Stimulated activated naive CD4-positive, alpha-beta T cell (primary cell): ENCODE results near the gene MBP.

Experiments used
- DNase-seq, 6 experiments: peaks; one replicate each; lab custom pipeline; 2025; lab: John Stamatoyannopoulos, UW

The MBP gene

DNA sequence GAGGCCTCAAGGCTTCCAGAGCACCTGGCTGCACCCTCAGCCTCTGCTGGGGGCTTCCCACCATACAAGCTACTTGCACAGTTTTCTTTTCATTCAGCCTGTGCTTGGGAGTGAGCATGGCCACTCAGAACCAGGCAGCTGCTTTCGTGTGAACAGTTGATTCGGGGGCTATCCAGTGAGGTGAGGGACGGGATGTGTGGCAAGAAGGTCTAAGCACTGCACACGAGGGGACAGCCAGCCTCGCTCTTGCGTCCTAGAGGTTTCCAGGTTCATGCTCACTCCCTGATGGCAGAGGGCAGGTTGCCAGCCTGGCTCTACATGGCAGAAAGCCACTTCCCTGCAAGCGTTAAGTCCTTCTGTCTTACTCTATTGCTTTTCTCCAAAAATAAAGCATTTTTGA, 146.2 kb downstream of the MBP start:
- no peak for DNase-seq

- no peak for DNase-seq
Measured at GRCh38 chr18:76985951-76986236, 146.7 kb downstream of the MBP start.

DNA sequence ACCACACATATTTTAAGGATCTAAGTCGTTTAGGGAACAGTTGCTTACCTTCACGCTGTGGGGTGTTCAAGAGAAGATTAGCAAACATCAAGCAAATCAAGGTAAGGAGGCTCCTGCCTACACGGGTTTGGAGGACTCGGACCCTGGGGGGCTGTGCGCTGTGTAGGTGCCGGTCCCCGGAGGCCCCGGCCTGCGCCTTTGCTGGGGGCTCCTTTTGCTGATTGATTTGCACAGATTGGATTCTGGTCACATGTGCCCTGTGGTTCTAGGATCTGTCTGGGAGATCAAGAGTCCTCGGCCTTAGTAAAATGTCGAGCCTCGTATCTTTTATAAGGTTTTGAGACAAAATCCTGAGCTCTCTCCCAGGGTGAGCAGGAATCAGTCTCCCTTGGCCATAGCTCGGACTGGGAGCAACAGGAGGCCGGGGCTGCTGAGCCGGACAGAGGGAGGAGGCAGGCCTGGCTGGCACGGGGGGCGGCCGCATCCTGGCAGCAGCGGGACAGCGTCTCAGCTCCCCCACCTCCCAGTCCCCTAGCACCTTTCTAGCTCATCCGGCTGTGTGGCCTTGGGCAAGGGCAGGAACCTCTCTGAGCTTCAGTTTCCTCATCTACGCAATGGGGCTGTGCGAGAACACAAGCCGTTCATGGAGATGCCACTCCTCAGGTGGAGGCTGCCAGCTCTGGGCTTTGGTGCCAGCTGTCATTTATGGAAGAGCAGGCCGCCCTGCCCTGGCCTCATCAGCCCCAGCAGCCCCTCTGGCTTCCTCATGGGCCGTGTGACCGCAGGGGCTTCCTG, 147.2 kb downstream of the MBP start:
- DNase-seq, result no peak

- DNase-seq, result no peak
Measured at GRCh38 chr18:76984193-76985155, 148.1 kb downstream of the MBP start.

- no peak for DNase-seq
Measured at GRCh38 chr18:76983613-76984051, 149.0 kb downstream of the MBP start.

GRCh38 chr18:76982841-76983583, 149.6 kb downstream of the MBP start:
- peak; percentile 64 to 85 (median 76) for DNase-seq

DNA sequence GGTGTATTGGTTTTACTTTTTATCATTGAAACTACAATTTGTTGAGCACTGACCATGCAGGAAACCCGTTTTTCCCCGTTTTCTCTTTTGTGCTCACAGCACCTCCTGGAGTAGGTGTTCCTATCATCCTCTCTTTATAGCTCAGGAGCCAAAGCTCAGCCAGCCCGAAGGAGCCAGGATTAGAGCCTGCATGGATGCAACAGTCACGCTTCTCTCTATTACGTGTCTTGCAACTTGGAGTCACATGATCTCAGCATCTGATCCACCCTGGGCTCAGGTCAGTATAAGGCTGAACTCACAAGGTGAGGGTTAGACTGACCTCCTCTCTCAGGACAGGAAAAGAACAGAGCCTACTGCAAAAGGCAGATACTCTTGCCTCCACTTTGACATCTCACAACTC, 150.5 kb downstream of the MBP start:
- DNase-seq, result no peak

GRCh38 chr18:76981396-76981968, 151.1 kb downstream of the MBP start:
- no peak for DNase-seq

DNA sequence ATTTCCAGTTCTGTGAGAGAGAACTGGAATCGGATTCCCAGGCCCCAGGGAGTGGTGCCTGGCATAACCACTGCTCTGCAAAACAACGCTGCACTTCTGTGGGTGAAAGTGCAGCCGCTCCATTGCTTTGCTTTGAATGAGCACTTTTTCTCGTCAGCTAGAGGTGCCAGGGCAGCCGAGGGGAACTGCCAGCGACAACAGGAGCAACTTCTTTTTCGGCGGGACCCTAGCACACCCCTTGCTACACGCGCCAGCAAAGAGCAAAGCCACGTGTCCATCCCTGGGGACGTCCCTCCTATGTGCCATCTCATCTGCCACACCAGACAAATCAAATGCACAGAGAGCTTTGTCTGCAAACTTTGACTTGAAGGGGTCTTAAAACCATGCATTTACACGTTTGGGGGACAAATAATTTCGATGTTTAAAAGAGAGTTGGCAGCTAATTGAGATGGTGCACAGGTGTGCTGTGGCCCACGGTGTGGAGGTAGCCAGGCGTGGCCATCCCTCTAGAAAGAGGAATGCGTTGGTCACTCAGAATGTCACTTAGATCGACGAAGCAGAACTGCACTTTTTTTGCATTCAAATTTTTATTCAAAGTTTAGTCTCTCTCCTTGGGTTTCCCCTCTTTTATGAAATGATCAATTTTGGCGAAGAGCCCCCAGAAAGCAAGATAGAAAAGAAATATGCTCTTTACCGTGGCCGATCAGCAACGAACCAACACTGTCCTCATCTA, 151.8 kb downstream of the MBP start:
- no peak for DNase-seq

DNA sequence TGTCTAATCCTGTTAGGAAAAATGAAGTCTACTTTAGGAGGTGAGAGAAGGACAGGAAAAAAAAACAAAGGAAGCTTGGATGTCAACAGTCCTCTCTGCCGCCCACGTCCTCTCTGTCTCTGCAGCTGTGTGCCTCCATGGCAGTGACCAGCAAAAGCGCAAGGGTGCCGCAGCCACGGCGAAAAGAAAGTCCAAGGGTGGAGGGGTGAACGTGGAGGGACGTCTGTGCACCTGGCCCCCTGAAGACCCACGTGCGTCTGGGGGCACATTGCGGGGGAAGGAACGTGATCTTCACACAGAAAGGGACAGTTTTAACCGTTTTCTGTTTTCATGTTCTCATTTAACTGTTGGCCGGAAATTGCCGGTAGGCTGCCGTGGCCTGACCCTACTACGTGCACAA, 152.7 kb downstream of the MBP start:
- DNase-seq, result no peak

DNA sequence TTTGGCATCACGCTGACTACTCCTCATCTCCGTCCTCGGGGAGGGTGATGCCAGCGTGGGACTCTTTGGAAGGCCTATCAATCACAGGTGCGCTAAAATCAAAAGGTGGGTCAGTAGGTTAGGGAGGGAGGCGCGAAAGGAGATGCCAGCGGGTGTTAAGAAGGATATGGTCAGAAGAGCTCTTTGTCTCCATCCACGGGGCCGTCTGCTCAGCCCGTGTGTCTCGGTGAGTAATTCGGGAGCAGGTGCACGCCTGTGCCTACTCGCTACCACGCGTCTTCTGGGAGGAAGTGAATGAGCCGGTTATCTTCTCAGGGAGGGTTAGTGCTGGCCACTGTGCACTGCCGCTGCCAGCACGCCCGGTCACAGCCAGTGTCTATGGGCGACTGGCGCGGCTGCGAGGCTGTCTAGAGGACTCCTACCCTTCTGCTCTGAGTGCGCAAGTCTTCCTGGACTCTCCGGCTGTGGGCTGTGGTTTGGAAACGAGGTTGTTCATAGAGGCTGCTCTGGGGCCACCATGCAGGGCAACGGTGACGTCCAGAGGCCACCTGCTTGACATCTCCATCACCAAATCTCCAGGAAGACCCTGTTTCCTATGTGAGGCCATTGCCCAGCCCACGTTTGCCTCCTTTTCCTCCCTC, 153.4 kb downstream of the MBP start:
- DNase-seq, result no peak

- no peak for DNase-seq
Measured at GRCh38 chr18:76978616-76979015, 154.0 kb downstream of the MBP start.

GRCh38 chr18:76977684-76978232, 154.8 kb downstream of the MBP start:
- no peak for DNase-seq

DNA sequence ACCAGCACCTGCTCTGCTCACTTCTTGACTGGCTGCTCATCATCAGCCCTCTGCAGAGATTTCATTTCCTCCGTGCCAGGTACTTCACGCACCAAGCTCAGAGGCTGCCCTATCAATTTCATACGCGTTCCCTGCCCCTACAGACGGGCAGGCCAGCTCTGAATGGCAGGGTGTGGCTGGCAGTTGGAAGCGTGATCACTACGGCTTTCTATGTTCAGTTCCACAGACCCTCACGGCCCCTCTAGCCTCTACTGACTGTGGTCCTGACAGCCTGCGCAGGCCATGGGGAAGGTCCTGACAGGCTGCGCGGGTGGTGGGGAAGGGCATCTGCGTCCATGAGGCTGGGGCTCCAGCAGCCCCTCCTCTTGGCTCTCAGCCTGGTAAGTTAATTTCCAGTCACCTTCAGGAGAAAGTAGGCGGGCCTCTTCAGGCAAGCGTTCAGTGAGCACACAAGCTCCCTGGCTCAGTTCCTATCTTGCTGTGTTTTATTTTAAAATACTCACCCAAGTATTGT, 155.4 kb downstream of the MBP start:
- DNase-seq, result no peak

DNA sequence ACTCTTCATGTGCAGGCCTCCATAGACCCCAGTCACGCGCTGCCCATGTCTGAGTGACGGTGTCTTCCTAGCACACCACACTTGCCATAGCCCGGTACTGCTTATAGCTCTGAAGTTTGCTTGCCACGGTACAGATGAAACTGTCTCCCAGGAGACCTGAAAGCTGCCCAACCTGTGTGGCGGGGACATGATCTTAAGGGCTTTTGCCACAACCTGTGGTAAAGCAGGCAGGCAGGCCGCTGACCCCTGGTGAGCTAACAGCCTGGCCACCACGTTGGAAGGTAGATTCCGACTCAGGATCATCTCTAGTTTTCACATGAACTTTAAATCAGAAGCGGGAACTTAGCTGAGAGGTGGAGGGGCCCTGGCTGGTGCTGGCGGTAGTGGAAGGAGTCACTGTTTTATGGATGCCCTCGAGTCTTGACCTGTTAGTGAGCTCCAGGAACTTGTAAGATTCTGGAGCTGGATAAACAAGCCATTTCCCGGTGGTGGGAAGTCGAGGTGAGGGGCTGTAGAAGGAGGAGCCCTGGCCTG, 156.9 kb downstream of the MBP start:
- DNase-seq, result no peak

GRCh38 chr18:76974386-76974785, 158.2 kb downstream of the MBP start:
- DNase-seq, result no peak

DNA sequence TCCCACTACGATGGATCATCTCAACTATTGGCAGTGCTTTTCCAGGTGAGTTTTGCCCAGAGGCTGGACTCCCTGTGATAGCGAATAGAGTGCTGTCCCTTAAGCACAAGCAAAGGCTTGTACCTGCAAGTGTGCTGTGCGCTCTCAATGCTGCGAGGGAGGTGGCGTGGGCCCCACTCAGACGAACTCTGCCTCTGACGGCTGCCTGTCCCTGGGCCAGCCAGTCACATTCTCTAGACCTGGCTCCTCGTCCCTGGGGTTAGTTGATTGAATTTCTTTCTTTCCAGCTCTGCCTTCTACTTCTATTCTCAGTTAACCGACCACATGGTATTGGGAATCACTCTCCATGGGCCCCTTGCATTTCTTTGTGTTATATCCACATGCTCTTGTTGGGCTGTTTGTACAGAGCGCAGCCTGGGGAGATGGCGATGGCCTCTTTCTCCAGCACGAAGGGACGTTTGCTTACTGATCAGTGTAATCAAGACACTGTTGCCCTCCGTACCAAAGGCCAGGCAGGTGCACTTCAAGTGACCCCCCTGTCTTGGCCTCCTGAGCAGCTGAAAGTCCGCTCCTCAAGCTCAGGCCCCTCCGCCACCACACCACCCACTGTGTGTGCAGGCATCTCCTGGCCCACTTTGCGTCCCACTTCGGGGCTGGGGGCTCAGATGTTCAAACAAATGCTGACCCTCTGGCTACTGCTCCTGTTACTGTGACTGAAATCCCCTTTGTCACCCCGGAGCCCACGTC, 158.9 kb downstream of the MBP start:
- no peak for DNase-seq

DNA sequence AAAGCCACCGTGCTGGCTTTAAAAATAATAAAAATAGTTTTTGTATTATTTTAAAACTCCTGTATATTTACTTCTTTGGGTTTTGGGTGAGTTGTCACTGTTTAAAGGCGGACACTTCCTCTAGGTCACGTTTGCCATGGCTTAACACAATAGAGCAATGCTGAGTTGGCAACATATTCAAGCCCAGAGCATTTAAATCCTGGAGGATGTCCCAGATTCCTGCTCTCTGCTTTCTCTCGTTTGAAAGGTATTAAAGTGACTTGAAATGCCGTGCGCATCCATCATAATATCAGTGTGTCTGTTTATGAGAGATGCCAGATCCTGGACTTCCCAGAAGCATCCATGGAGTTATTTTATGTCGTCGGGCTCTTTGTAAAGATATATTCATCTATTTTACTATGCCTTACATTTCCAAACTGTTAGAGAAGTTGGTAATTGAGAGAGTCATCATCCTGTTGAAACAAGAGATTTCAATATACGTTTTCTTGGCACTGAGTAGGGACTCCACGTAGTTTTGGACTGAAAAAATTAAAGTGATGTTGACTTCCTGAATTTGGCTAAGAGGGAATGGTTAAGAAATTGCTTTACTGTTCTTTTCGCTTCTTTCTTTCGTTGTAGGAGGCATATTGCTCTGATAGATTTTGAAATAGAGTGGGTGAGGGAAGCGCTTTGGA, 159.6 kb downstream of the MBP start:
- no peak for DNase-seq

- DNase-seq, result no peak
Measured at GRCh38 chr18:76972241-76972640, 160.3 kb downstream of the MBP start.
